GM12872 (cell line): ENCODE results near the gene RSPO3.

Source experiments
- CTCF ChIP-seq: IDR thresholded peaks from 3 replicates; pipeline ENCODE4 v1.5.1; 2011; ENCODE audit warnings: low read depth, mild to moderate bottlenecking, low read length, moderate library complexity; ENCODE audit not compliant: insufficient read depth

RSPO3 gene

GRCh38 chr6:127120787-127121636, 2.5 kb downstream of the RSPO3 start:
- peak; percentile 91 for TF ChIP-seq CTCF

GRCh38 chr6:127121637-127121960, 3.1 kb downstream of the RSPO3 start:
- TF ChIP-seq CTCF, result no peak

GRCh38 chr6:127124172-127124571, 5.7 kb downstream of the RSPO3 start:
- TF ChIP-seq CTCF, result no peak

- no peak for TF ChIP-seq CTCF
These were observed 6.2 kb downstream of the RSPO3 start for GRCh38 chr6:127124680-127125079.

- no peak for TF ChIP-seq CTCF
These were observed 9.6 kb downstream of the RSPO3 start for GRCh38 chr6:127128066-127128465.

- TF ChIP-seq CTCF, result no peak
These were observed 10.8 kb downstream of the RSPO3 start for GRCh38 chr6:127129251-127129650.

- no peak for TF ChIP-seq CTCF
These were observed 12.8 kb downstream of the RSPO3 start for GRCh38 chr6:127131275-127131674.
